ENCODE measurements around the gene DPP3.
A peak's percentile ranks its signal among the peaks of the same experiment; 100 is the strongest.
"Not testable (repeated sequence)": the region's sequence is repeated elsewhere in the genome, so short reads cannot be mapped to it uniquely, and the experiment has no call there.

Gene DPP3

GRCh38 chr11:66480117-66480938 is at the start of gene DPP3:
Gene DPP3, plus strand, starts transcription at chr11:66480434. Its CDS starts 1,767 bp downstream, at chr11:66482201.
- DNase-seq (ENCODE audit: low spot score) = peak; percentile 98

- not testable (repeated sequence) for DNase-seq (ENCODE audit: low spot score)
Observed at GRCh38 chr11:66431287-66431686, 48.9 kb upstream of the DPP3 start.

GRCh38 chr11:66431871-66432329 is 48.3 kb upstream of the DPP3 start:
- not testable (repeated sequence) for DNase-seq (ENCODE audit: low spot score)

GRCh38 chr11:66432597-66432996 is 47.6 kb upstream of the DPP3 start:
- no peak for DNase-seq (ENCODE audit: low spot score)

- no peak for DNase-seq (ENCODE audit: low spot score)
Observed at GRCh38 chr11:66437979-66438503, 42.2 kb upstream of the DPP3 start.

- peak; percentile 94 for DNase-seq (ENCODE audit: low spot score)
Observed at GRCh38 chr11:66438504-66439466, 41.4 kb upstream of the DPP3 start, which contains the start of gene MRPL11. Gene MRPL11, minus strand, starts transcription at chr11:66438848. Its CDS starts 94 bp downstream, at chr11:66438754.

GRCh38 chr11:66440101-66440939 is 39.9 kb upstream of the DPP3 start:
- DNase-seq (ENCODE audit: low spot score) = not testable (repeated sequence)

- DNase-seq (ENCODE audit: low spot score) = not testable (repeated sequence)
Observed at GRCh38 chr11:66440940-66441282, 39.3 kb upstream of the DPP3 start.

GRCh38 chr11:66443602-66444001 is 36.6 kb upstream of the DPP3 start:
- DNase-seq (ENCODE audit: low spot score) = no peak

- DNase-seq (ENCODE audit: low spot score) = no peak
Observed at GRCh38 chr11:66447012-66447411, 33.2 kb upstream of the DPP3 start.

- no peak for DNase-seq (ENCODE audit: low spot score)
Observed at GRCh38 chr11:66448523-66448922, 31.7 kb upstream of the DPP3 start.

GRCh38 chr11:66450560-66450959 is 29.7 kb upstream of the DPP3 start:
- no peak for DNase-seq (ENCODE audit: low spot score)

- no peak for DNase-seq (ENCODE audit: low spot score)
Observed at GRCh38 chr11:66451663-66452062, 28.6 kb upstream of the DPP3 start.

- no peak for DNase-seq (ENCODE audit: low spot score)
Observed at GRCh38 chr11:66454247-66454646, 26.0 kb upstream of the DPP3 start.

- no peak for DNase-seq (ENCODE audit: low spot score)
Observed at GRCh38 chr11:66454828-66455227, 25.4 kb upstream of the DPP3 start.

- no peak for DNase-seq (ENCODE audit: low spot score)
Observed at GRCh38 chr11:66457826-66458225, 22.4 kb upstream of the DPP3 start.

- no peak for DNase-seq (ENCODE audit: low spot score)
Observed at GRCh38 chr11:66459138-66459778, 21.0 kb upstream of the DPP3 start.

GRCh38 chr11:66462010-66462409 is 18.2 kb upstream of the DPP3 start:
- no peak for DNase-seq (ENCODE audit: low spot score)

GRCh38 chr11:66462911-66463310 is 17.3 kb upstream of the DPP3 start:
- DNase-seq (ENCODE audit: low spot score) = no peak

GRCh38 chr11:66464116-66464515 is 16.1 kb upstream of the DPP3 start:
- not testable (repeated sequence) for DNase-seq (ENCODE audit: low spot score)

GRCh38 chr11:66464916-66465315 is 15.3 kb upstream of the DPP3 start:
- DNase-seq (ENCODE audit: low spot score) = no peak
